CD4-positive, alpha-beta T cell (primary cell): ENCODE data around the gene GDI1. TPM values are rescaled to one million over a fixed set of nuclear protein-coding genes. Genes with fewer than 3 reads are reported as not detected.

Source experiments
- ATAC-seq: fragments of 200-7000 bp; cut with Tn5 transposase; one replicate; pipeline ENCODE4 v1.10.0; 2022; ENCODE audit warnings: mild to moderate bottlenecking; ENCODE audit not compliant: poor library complexity
- CTCF ChIA-PET: fragments of 350-600 bp; sonication (Branson Sonifier 250); formaldehyde crosslinking; loops from one replicate; lab custom pipeline; 2021; ENCODE audit warnings: antibody characterized with exemption, inconsistent platforms; lab: Charles Lee
- POLR2A ChIA-PET: fragments of 350-600 bp; sonication (Branson Sonifier 250); formaldehyde crosslinking; loops from one replicate; lab custom pipeline; 2021; ENCODE audit warnings: antibody characterized with exemption, inconsistent platforms; lab: Charles Lee
- DNase-seq, 14 experiments: peaks; one replicate each; pipeline ENCODE4 v3.0.0-alpha.2; 2013 to 2020; ENCODE audit warnings: mixed read lengths in 2 of 14
- H3K27ac ChIP-seq, 2 donors: one replicate each; pipeline versions ENCODE4 v1.5.1 to v1.7.0; 2013; ENCODE audit warnings: low read length in 2 of 2, low read depth in 1 of 2, mild to moderate bottlenecking in 1 of 2
- H3K27me3 ChIP-seq, 2 experiments: 1 replicate in 1 of 2; 2 replicates in 1 of 2; pipeline versions ENCODE4 v1.6.1 to v1.7.0; 2013; ENCODE audit warnings: low read length in 2 of 2, control low read depth in 1 of 2, mild to moderate bottlenecking in 1 of 2, moderate library complexity in 1 of 2; ENCODE audit not compliant: insufficient read depth in 2 of 2, control insufficient read depth in 1 of 2
- H3K36me3 ChIP-seq: one replicate; pipeline ENCODE4 v1.6.1; 2013; ENCODE audit warnings: low read length, control low read depth; ENCODE audit not compliant: insufficient read depth
- H3K4me1 ChIP-seq: one replicate; pipeline ENCODE4 v1.6.1; 2013; ENCODE audit warnings: low read length, control low read depth; ENCODE audit not compliant: insufficient read depth
- H3K4me3 ChIP-seq: one replicate; pipeline ENCODE4 v1.5.1; 2013; ENCODE audit warnings: mild to moderate bottlenecking, low read length, moderate library complexity
- H3K9me3 ChIP-seq, 2 experiments: 1 replicate in 1 of 2; 2 replicates in 1 of 2; pipeline versions ENCODE4 v1.6.1 to v1.7.0; 2013; ENCODE audit warnings: low read length in 2 of 2, mild to moderate bottlenecking in 2 of 2, control low read depth in 1 of 2, moderate library complexity in 1 of 2; ENCODE audit not compliant: control insufficient read depth in 1 of 2, insufficient read depth in 1 of 2
- H3K27ac Mint-ChIP-seq: one replicate; pipeline ENCODE4 v1.8.0; 2020; ENCODE audit warnings: mixed read lengths
- H3K27me3 Mint-ChIP-seq: one replicate; pipeline ENCODE4 v1.8.0; 2021; ENCODE audit warnings: mixed read lengths
- H3K36me3 Mint-ChIP-seq: one replicate; pipeline ENCODE4 v1.8.0; 2021; ENCODE audit warnings: low read depth, mixed read lengths
- H3K4me1 Mint-ChIP-seq: one replicate; pipeline ENCODE4 v1.8.0; 2021; ENCODE audit warnings: low read depth, mixed read lengths
- H3K4me3 Mint-ChIP-seq: one replicate; pipeline ENCODE4 v1.8.0; 2020; ENCODE audit warnings: mild to moderate bottlenecking, mixed read lengths
- H3K9me3 Mint-ChIP-seq: one replicate; pipeline ENCODE4 v1.8.0; 2020; ENCODE audit warnings: mixed read lengths
- CTCF ChIP-seq: fragments of 200-600 bp; IDR thresholded peaks from one replicate; pipeline ENCODE4 v1.8.0; 2022; ENCODE audit warnings: antibody characterized with exemption, mild to moderate bottlenecking
- intact Hi-C, 2 experiments: fragments of 100-400 bp; cut with DNase I in 1 of 2; cut with micrococcal nuclease in 1 of 2; formaldehyde crosslinking; loops; one replicate each; pipeline versions ENCODE4 v1.15.1 to v1.9.0; 2023 to 2025; cut with DNase I, micrococcal nuclease
- total RNA-seq, 174 experiments: library from RNA in 2 of 174; stranded (reverse) in 2 of 174; gene quantifications; one replicate each; pipeline ENCODE4 v1.2.3 and lab custom pipeline; 2021 to 2026

Gene GDI1
- total RNA-seq, 2 experiments from 2014 or later, result 144 to 145 TPM

GRCh38 chrX:154486396-154487207 is 49.6 kb downstream of the GDI1 start, which contains the start of gene UBL4A:
Gene UBL4A (minus strand): TSS chrX:154486615. CDS start chrX:154486584, 31 bp downstream.
- intact Hi-C loops, result loop anchor here in 1 of 2 experiments (10.0 kb wide), 1 partner anchor 52 kb away; the partner anchor contains the start of gene GDI1
- DNase-seq, result peak in 13 of 14 experiments; percentile 20 to 79 (median 53)
- H3K4me1 ChIP-seq, result peaks cover 58% of the 10 kb centered on the region
- no peaks in the 10 kb centered on the region for H3K9me3 Mint-ChIP-seq
- peak within 1 kb of the TSS; percentile 34 to 67 for H3K27ac ChIP-seq
- peak within 1 kb of the TSS; percentile 88 for H3K4me3 Mint-ChIP-seq
- TF ChIP-seq CTCF, result no peak
- ChIA-PET POLR2A (interaction anchor here (0.8 to 3.0 kb wide), 11 partner anchors 8 to 89 kb away, joined by 3 to 18 read pairs (median 4); partner anchors contain the start of genes ATP6AP1, FAM3A, PLXNA3 and RPL10), CTCF (no interaction called here)
- peaks cover 6% of the 10 kb centered on the region for H3K36me3 Mint-ChIP-seq
- H3K4me3 ChIP-seq, result peak within 1 kb of the TSS; percentile 53
- H3K27me3 Mint-ChIP-seq, result no peaks in the 10 kb centered on the region
- H3K4me1 Mint-ChIP-seq, result peaks cover 14% of the 10 kb centered on the region
- H3K27me3 ChIP-seq, result no peaks in the 10 kb centered on the region
- H3K27ac Mint-ChIP-seq, result peak within 1 kb of the TSS; percentile 83
- peak; percentile 18 for ATAC-seq
- H3K36me3 ChIP-seq, result peaks cover 16% of the 10 kb centered on the region
- no peaks in the 10 kb centered on the region for H3K9me3 ChIP-seq

- no peak overlapping the region for H3K27ac ChIP-seq
- Mint-ChIP-seq H3K4me1 (peaks cover 11% of the 10 kb centered on the region), H3K4me3 (peak overlapping the region; percentile 88), H3K9me3 (no peaks in the 10 kb centered on the region), H3K27ac (peak overlapping the region; percentile 83), H3K36me3 (peaks cover 6% of the 10 kb centered on the region), H3K27me3 (no peaks in the 10 kb centered on the region)
- peaks cover 58% of the 10 kb centered on the region for H3K4me1 ChIP-seq
- no peaks in the 10 kb centered on the region for H3K9me3 ChIP-seq
- DNase-seq (no peak), ATAC-seq (no peak)
- intact Hi-C loops, result loop anchor here (2.0 to 10.0 kb wide), 2 partner anchors 29 to 53 kb away; partner anchors contain the start of genes FAM3A (in 1 of the 2) and GDI1 (in 1 of the 2)
- CTCF ChIA-PET, result no interaction called here
- no peak for TF ChIP-seq CTCF
- no peaks in the 10 kb centered on the region for H3K27me3 ChIP-seq
- no peak overlapping the region for H3K4me3 ChIP-seq
- POLR2A ChIA-PET, result interaction anchor here (1.1 to 3.0 kb wide), 5 partner anchors 10 to 88 kb away, joined by 3 to 18 read pairs (median 3); partner anchors contain the start of gene FAM3A
- peaks cover 16% of the 10 kb centered on the region for H3K36me3 ChIP-seq
These were observed 50.8 kb downstream of the GDI1 start for GRCh38 chrX:154487518-154488290.
